GM18867 (cell line): Measurements from ENCODE around the gene PDGFD.
"Not testable (repeated sequence)": the region's sequence is repeated elsewhere in the genome, so short reads cannot be mapped to it uniquely, and the experiment has no call there.

Experiments used
- ATAC-seq: cut with Tn5 transposase; IDR thresholded peaks from one replicate; pipeline ENCODE4 v1.9.1; 2021; ENCODE audit warnings: mild to moderate bottlenecking, moderate library complexity; ENCODE audit not compliant: unreplicated experiment

Gene PDGFD

GRCh38 chr11:104057908-104058307 lies 106.0 kb downstream of the PDGFD start:
- ATAC-seq, result no peak

- ATAC-seq, result no peak
Observed at GRCh38 chr11:104055596-104055995, 108.4 kb downstream of the PDGFD start.

GRCh38 chr11:104054911-104055529 lies 108.9 kb downstream of the PDGFD start:
- ATAC-seq, result no peak

GRCh38 chr11:104053743-104054478 lies 110.0 kb downstream of the PDGFD start:
- no peak for ATAC-seq

- ATAC-seq, result no peak
Observed at GRCh38 chr11:104051778-104052177, 112.2 kb downstream of the PDGFD start.

- no peak for ATAC-seq
Observed at GRCh38 chr11:104049116-104049515, 114.8 kb downstream of the PDGFD start.

GRCh38 chr11:104046858-104047257 lies 117.1 kb downstream of the PDGFD start:
- ATAC-seq, result not testable (repeated sequence)

GRCh38 chr11:104046331-104046730 lies 117.6 kb downstream of the PDGFD start:
- ATAC-seq, result no peak

GRCh38 chr11:104043678-104044239 lies 120.2 kb downstream of the PDGFD start:
- ATAC-seq, result no peak

- no peak for ATAC-seq
Observed at GRCh38 chr11:104043142-104043541, 120.8 kb downstream of the PDGFD start.

- ATAC-seq, result no peak
Observed at GRCh38 chr11:104041792-104042191, 122.2 kb downstream of the PDGFD start.

GRCh38 chr11:104036995-104037394 lies 127.0 kb downstream of the PDGFD start:
- ATAC-seq, result no peak

- no peak for ATAC-seq
Observed at GRCh38 chr11:104036588-104036987, 127.4 kb downstream of the PDGFD start, which contains the start of gene DDI1. Gene DDI1 (plus strand): TSS chr11:104036640. CDS start chr11:104036823, 183 bp downstream.

GRCh38 chr11:104033561-104033960 lies 130.4 kb downstream of the PDGFD start:
- ATAC-seq, result no peak

GRCh38 chr11:104033134-104033533 lies 130.8 kb downstream of the PDGFD start:
- ATAC-seq, result no peak

- ATAC-seq, result no peak
Observed at GRCh38 chr11:104028476-104029263, 135.3 kb downstream of the PDGFD start.

- no peak for ATAC-seq
Observed at GRCh38 chr11:104024572-104024971, 139.4 kb downstream of the PDGFD start.

GRCh38 chr11:104015649-104016415 lies 148.1 kb downstream of the PDGFD start:
- ATAC-seq, result peak; percentile 97

- no peak for ATAC-seq
Observed at GRCh38 chr11:104011044-104011443, 152.9 kb downstream of the PDGFD start.

GRCh38 chr11:104009744-104010143 lies 154.2 kb downstream of the PDGFD start:
- no peak for ATAC-seq
